Karpas-422 (cell line): Measurements from ENCODE around the gene PPP2R5D. TPM values are rescaled to one million over a fixed set of nuclear protein-coding genes. Genes with fewer than 3 reads are reported as not detected.
"Not testable (repeated sequence)": the region's sequence is repeated elsewhere in the genome, so short reads cannot be mapped to it uniquely, and the experiment has no call there.

Source experiments
- DNase-seq: peaks from one replicate; pipeline ENCODE4 v3.0.0-alpha.2; 2015
- H2AFZ ChIP-seq: fragments of 200-600 bp; sonication (generic); 2 replicates; pipeline ENCODE4 v1.6.1; 2014; ENCODE audit warnings: antibody characterized with exemption, low read length, mixed read lengths
- H3K27ac ChIP-seq: fragments of 200-600 bp; sonication (generic); 2 replicates; pipeline ENCODE4 v1.5.1; 2014; ENCODE audit warnings: mild to moderate bottlenecking, low read length, moderate library complexity
- H3K27me3 ChIP-seq: fragments of 200-600 bp; sonication (generic); 2 replicates; pipeline ENCODE4 v1.6.1; 2014; ENCODE audit warnings: low read length, mixed read lengths
- H3K36me3 ChIP-seq: fragments of 200-600 bp; sonication (generic); 2 replicates; pipeline ENCODE4 v1.6.1; 2014; ENCODE audit warnings: low read length, mixed read lengths; ENCODE audit not compliant: insufficient read depth
- H3K4me1 ChIP-seq: fragments of 200-600 bp; sonication (generic); 2 replicates; pipeline ENCODE4 v1.6.1; 2014; ENCODE audit warnings: mild to moderate bottlenecking, low read length, mixed read lengths
- H3K4me2 ChIP-seq: fragments of 200-600 bp; sonication (generic); 2 replicates; pipeline ENCODE4 v1.6.1; 2014; ENCODE audit warnings: low read length, low read depth, mild to moderate bottlenecking; ENCODE audit not compliant: poor library complexity, severe bottlenecking
- H3K4me3 ChIP-seq: fragments of 200-600 bp; sonication (generic); 2 replicates; pipeline ENCODE4 v1.5.1; 2014; ENCODE audit warnings: mild to moderate bottlenecking, antibody characterized with exemption, low read length, mixed read lengths
- H3K79me2 ChIP-seq: fragments of 200-600 bp; sonication (generic); 2 replicates; pipeline ENCODE4 v1.6.1; 2014; ENCODE audit warnings: mild to moderate bottlenecking, low read length, mixed read lengths
- H3K9ac ChIP-seq: fragments of 200-600 bp; sonication (generic); 2 replicates; pipeline ENCODE4 v1.6.0; 2014; ENCODE audit warnings: low read length
- H3K9me2 ChIP-seq: fragments of 200-600 bp; sonication (generic), shearing (Covaris generic); replicated peaks from 2 replicates; pipeline ENCODE4 v1.6.0; 2014; ENCODE audit warnings: mild to moderate bottlenecking, low read length, moderate library complexity; ENCODE audit not compliant: insufficient read depth
- H3K9me3 ChIP-seq: fragments of 300-700, 200-600 bp; sonication (generic); 2 replicates; pipeline ENCODE4 v1.6.1; 2014; ENCODE audit warnings: low read length, mixed read lengths
- H4K20me1 ChIP-seq: fragments of 200-600 bp; sonication (generic); 2 replicates; pipeline ENCODE4 v1.6.1; 2014; ENCODE audit warnings: mild to moderate bottlenecking, antibody characterized with exemption, low read length, low read depth; ENCODE audit not compliant: insufficient read depth
- total RNA-seq: library from RNA; depleted of rRNA; stranded (reverse); fragments of >200 nt; shearing (Covaris generic); gene quantifications from 2 replicates; pipeline ENCODE4 v1.2.3, GENCODE V29; 2014; ENCODE audit warnings: low replicate concordance

Gene PPP2R5D
- total RNA-seq, 1 experiment from 2014 or later: 34.8 TPM

DNA sequence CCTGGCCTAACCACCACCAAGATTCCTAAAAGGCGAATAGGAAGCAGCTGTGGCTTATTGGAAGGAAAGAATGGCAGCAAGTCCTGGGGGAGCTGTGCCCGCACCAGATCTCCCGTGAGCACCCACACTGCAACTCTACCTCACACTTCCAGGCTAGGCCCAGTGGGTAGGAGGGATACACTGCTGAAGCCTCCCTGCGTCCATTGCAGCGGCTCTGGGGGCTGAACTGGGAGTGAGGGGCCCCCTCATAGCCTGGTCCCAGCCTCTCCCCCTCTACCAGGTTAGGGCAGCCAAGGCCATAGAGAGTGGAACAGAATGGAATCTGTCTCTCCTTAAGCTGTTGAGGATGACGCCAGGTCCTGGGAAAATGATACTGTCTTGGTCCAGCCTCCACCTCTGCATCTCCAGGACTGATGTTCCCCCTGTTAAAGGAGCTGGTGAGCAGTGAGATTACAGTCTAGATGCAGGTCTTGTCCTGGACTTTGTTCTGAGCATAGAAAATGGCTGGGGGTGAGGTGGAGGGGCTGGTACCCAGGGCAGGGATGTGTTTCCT is 43.8 kb upstream of the PPP2R5D start:
- Histone ChIP-seq H3K36me3 (peaks cover 20% of the 10 kb centered on the region), H3K27me3 (no peaks in the 10 kb centered on the region), H3K9ac (no peak overlapping the region), H3K27ac (no peak overlapping the region), H3K4me1 (peaks cover 8% of the 10 kb centered on the region), H2AFZ (no peak overlapping the region), H4K20me1 (no peaks in the 10 kb centered on the region), H3K79me2 (peaks cover 15% of the 10 kb centered on the region), H3K4me2 (no peak overlapping the region), H3K4me3 (no peak overlapping the region), H3K9me2 (no peaks in the 10 kb centered on the region), H3K9me3 (no peaks in the 10 kb centered on the region)
- no peak for DNase-seq

DNA sequence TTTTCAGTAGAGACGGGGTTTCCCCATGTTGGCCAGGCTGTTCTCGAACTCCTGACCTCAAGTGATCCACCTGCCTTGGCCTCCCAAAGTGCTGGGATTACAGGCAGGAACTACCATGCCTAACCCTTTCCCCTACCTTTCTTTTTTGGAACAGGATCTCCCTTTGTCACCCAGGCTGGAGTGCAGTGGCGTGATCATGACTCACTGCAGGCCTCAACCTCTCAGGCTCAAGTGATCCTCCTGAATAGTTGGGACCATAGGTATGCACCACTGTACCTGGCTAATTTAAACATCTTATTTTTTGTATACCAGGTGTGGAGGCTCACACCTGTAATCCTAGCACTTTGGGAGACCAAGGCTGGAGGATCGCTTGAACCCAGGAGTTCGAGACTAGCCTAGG is 43.0 kb upstream of the PPP2R5D start:
- H3K79me2 ChIP-seq, H3K9me3 ChIP-seq, H3K4me3 ChIP-seq, H3K9ac ChIP-seq, H3K27ac ChIP-seq, DNase-seq, H3K4me1 ChIP-seq, H2AFZ ChIP-seq, H3K4me2 ChIP-seq, H3K27me3 ChIP-seq, H4K20me1 ChIP-seq, H3K9me2 ChIP-seq: not testable (repeated sequence)
- peaks cover 12% of the 10 kb centered on the region for H3K36me3 ChIP-seq

DNA sequence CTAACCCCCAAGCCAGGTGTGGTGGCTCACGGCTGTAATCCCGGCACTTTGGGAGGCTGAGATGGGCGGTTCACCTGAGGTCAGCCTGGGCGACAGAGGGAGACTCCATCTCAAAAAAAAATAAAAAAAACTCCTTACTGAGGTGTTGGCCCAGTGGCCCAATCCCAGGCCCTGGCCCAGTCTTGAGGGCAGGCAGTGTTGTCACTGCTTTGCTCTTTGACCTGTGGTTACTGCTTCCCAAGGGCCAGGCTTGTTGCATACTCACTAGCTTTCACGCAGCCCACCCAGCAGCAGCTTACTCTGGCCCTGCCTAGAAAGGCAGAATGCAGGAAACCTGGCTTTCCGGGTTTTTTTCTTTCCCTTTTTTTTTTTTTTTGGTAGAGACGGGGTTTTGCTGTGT is 41.9 kb upstream of the PPP2R5D start:
- no peak overlapping the region for H2AFZ ChIP-seq
- DNase-seq: no peak
- no peak overlapping the region for H3K4me2 ChIP-seq
- no peaks in the 10 kb centered on the region for H4K20me1 ChIP-seq
- no peak overlapping the region for H3K27ac ChIP-seq
- H3K9me3 ChIP-seq: no peaks in the 10 kb centered on the region
- H3K36me3 ChIP-seq: peaks cover 12% of the 10 kb centered on the region
- peaks cover 7% of the 10 kb centered on the region for H3K4me1 ChIP-seq
- no peaks in the 10 kb centered on the region for H3K9me2 ChIP-seq
- peaks cover 5% of the 10 kb centered on the region; the same call in 1 of the 2 replicates for H3K79me2 ChIP-seq
- no peak overlapping the region for H3K9ac ChIP-seq
- H3K4me3 ChIP-seq: no peak overlapping the region
- H3K27me3 ChIP-seq: no peaks in the 10 kb centered on the region

DNA sequence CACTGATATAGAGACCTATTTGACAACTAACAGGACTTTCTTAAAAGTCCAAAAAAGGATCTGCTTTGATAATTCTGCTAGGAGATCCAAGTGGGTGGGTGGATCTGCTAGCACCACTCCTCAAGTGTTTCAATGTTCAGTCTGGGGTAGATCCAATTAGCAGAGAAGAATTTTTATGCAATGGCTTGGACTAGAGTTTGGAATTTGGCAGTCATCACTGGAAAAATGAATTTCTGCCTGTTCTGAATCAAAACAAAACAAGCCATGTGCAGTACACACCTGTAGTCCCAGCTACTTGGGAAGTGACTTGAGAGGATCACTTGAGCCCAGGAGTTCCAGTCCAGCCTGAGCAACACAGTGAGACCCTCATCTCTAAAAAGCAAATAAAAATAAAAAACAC is 36.4 kb upstream of the PPP2R5D start:
- no peak overlapping the region for H3K4me2 ChIP-seq
- no peak for DNase-seq

DNA sequence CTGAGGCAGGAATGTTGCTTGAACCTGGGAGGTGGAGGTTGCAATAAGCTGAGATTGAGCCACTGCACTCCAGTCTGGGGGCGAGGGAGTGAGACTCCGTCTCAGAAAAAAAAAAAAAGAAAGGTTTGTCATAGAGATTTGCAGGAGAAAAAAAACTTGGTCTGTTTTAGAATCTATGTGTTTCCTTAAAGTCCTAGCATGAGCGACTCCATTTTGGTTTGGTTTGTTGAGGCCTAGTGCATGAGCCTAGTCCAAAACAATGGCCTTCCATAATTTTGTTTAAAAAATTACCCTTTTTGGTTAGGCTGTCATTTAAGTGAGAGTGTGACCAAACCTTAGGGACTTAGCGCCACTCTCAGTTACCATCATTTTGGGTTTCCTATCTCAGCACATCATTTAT is 32.0 kb upstream of the PPP2R5D start:
- Histone ChIP-seq H3K27me3 (no peaks in the 10 kb centered on the region), H3K9me3 (no peaks in the 10 kb centered on the region), H3K36me3 (no peaks in the 10 kb centered on the region), H3K4me2 (no peak overlapping the region), H3K79me2 (no peaks in the 10 kb centered on the region), H3K9me2 (no peaks in the 10 kb centered on the region), H3K27ac (no peak overlapping the region), H4K20me1 (no peaks in the 10 kb centered on the region), H3K4me1 (no peaks in the 10 kb centered on the region), H3K9ac (no peak overlapping the region), H2AFZ (no peak overlapping the region), H3K4me3 (no peak overlapping the region)
- DNase-seq: no peak

More for the DNA sequence above, 36.4 kb upstream of the PPP2R5D start:
- Histone ChIP-seq H3K4me1 (no peaks in the 10 kb centered on the region), H3K36me3 (no peaks in the 10 kb centered on the region), H3K9me3 (no peaks in the 10 kb centered on the region), H3K79me2 (no peaks in the 10 kb centered on the region), H2AFZ (no peak overlapping the region), H3K4me3 (no peak overlapping the region), H3K27me3 (no peaks in the 10 kb centered on the region), H3K9ac (no peak overlapping the region), H3K9me2 (no peaks in the 10 kb centered on the region), H4K20me1 (no peaks in the 10 kb centered on the region), H3K27ac (no peak overlapping the region)

DNA sequence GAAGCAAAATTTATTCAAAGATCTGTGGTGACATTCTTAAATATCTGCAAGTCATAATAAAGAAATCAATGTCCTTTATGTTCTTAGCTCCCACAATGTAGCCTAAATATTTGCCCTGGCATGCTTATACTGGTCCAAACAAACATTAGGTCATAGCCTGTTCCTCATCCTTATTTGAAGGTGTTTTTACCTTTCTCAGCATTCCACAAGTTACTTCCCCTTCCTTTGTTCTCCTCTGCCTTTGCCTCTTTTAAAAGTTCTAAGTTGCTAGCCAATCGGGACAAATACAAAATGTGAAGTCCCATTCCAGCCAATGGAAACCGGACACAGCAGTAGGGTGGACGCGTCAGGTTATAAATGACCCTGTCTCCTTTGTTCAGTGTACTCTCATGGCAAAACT is 30.0 kb upstream of the PPP2R5D start:
- H3K4me1 ChIP-seq, DNase-seq, H2AFZ ChIP-seq, H4K20me1 ChIP-seq, H3K4me3 ChIP-seq, H3K9ac ChIP-seq, H3K9me2 ChIP-seq, H3K9me3 ChIP-seq, H3K4me2 ChIP-seq, H3K27ac ChIP-seq, H3K27me3 ChIP-seq, H3K79me2 ChIP-seq, H3K36me3 ChIP-seq: not testable (repeated sequence)

DNA sequence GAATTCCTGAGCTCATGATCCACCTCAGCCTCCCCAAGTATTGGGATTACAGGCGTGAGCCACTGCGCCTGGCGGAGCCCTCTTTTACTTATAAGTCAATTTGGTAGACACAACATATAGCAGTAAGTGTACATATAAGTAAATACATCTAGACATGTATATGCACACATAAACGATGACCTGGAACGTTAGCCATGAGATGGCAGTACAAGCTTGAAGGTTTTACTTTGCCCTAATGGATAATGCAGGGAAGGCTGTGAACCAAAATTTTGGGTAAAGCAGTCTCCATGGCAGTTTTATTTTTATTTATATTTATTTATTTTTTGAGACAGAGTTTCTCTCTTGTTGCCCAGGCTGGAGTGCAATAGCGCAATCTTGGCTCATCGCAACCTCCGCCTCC is 26.2 kb upstream of the PPP2R5D start:
- no peaks in the 10 kb centered on the region for H3K9me3 ChIP-seq
- no peaks in the 10 kb centered on the region for H3K9me2 ChIP-seq
- no peak overlapping the region for H3K9ac ChIP-seq
- H3K4me3 ChIP-seq: no peak overlapping the region
- H3K4me1 ChIP-seq: no peaks in the 10 kb centered on the region
- DNase-seq: no peak
- H3K27ac ChIP-seq: no peak overlapping the region
- H4K20me1 ChIP-seq: no peaks in the 10 kb centered on the region
- H3K4me2 ChIP-seq: no peak overlapping the region
- H2AFZ ChIP-seq: no peak overlapping the region
- no peaks in the 10 kb centered on the region for H3K36me3 ChIP-seq
- H3K27me3 ChIP-seq: no peaks in the 10 kb centered on the region
- no peaks in the 10 kb centered on the region for H3K79me2 ChIP-seq

DNA sequence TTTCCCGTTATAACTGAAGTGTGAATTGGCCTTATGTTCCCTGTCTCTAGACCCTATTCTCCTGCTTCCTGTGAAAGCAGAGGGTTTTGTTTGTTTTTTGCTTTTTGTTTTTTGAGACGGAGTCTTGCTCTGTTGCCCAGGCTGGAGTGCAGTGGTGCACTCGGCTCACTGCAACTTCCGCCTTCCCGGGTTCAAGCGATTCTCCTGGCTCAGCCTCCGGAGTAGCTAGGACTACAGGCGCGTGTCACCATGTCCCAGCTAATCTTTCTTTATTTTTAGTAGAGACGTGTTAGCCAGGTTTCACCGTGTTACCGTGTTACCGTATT is 24.5 kb upstream of the PPP2R5D start:
- H3K9me2 ChIP-seq: no peaks in the 10 kb centered on the region
- no peak for DNase-seq
- H3K4me1 ChIP-seq: no peaks in the 10 kb centered on the region
- no peaks in the 10 kb centered on the region for H4K20me1 ChIP-seq
- H3K4me3 ChIP-seq: no peak overlapping the region
- H2AFZ ChIP-seq: no peak overlapping the region
- H3K79me2 ChIP-seq: no peaks in the 10 kb centered on the region
- no peaks in the 10 kb centered on the region for H3K36me3 ChIP-seq
- no peak overlapping the region for H3K27ac ChIP-seq
- H3K9ac ChIP-seq: no peak overlapping the region
- no peaks in the 10 kb centered on the region for H3K27me3 ChIP-seq
- H3K4me2 ChIP-seq: no peak overlapping the region
- no peaks in the 10 kb centered on the region for H3K9me3 ChIP-seq
